Esophagus muscularis mucosa (tissue), 4 donors: Measurements from ENCODE around the gene SCFD2.

Source experiments
- CTCF ChIP-seq, 3 experiments: fragments of 200-600 bp in 2 of 3; fragments of 450-650 bp in 1 of 3; sonication (generic) in 2 of 3; IDR thresholded peaks; one replicate each; pipeline ENCODE4 v1.5.1; 2017 to 2019; ENCODE audit warnings: antibody characterized with exemption in 3 of 3, mild to moderate bottlenecking in 2 of 3, moderate library complexity in 1 of 3
- EP300 ChIP-seq: sonication (generic); formaldehyde crosslinking; IDR thresholded peaks from one replicate; pipeline ENCODE4 v1.6.1; 2017; ENCODE audit warnings: antibody characterized with exemption
- POLR2A ChIP-seq: fragments of 450-650 bp; IDR thresholded peaks from one replicate; pipeline ENCODE4 v1.6.1; 2017; ENCODE audit warnings: antibody characterized with exemption, moderate library complexity, mild to moderate bottlenecking, low read depth
- POLR2AphosphoS5 ChIP-seq, 2 donors: sonication (generic); formaldehyde crosslinking; IDR thresholded peaks; one replicate each; pipeline ENCODE4 v1.6.1; 2017; ENCODE audit warnings: antibody characterized with exemption in 2 of 2

GRCh38 chr4:53044651-53044960 is 321.3 kb downstream of the SCFD2 start:
- TF ChIP-seq CTCF (IDR thresholded peaks at IDR 0.05), result no peak
- no peak for TF ChIP-seq EP300
- TF ChIP-seq POLR2AphosphoS5 (IDR thresholded peaks at IDR 0.05), result no peak
- TF ChIP-seq POLR2A, result no peak
